Activated B cell treated with CpG ODN at 0.5 μM for 24 hours (primary cell): ENCODE results near the gene CDT1. TPM values are rescaled to one million over a fixed set of nuclear protein-coding genes. Genes with fewer than 3 reads are reported as not detected.
"Not testable (repeated sequence)": the region's sequence is repeated elsewhere in the genome, so short reads cannot be mapped to it uniquely, and the experiment has no call there.

Source experiments
- ATAC-seq: fragments of 200-7000 bp; cut with Tn5 transposase; one replicate; pipeline ENCODE4 v1.10.0; 2021; ENCODE audit warnings: low read depth, mild to moderate bottlenecking, moderate library complexity
- CTCF ChIA-PET: fragments of 350-600 bp; sonication (Branson Sonifier 250); formaldehyde crosslinking; loops from one replicate; lab custom pipeline; 2021; ENCODE audit warnings: antibody characterized with exemption; lab: Charles Lee
- POLR2A ChIA-PET: fragments of 350-600 bp; sonication (Branson Sonifier 250); formaldehyde crosslinking; loops from one replicate; lab custom pipeline; 2021; ENCODE audit warnings: antibody characterized with exemption; lab: Charles Lee
- DNase-seq: peaks from one replicate; pipeline ENCODE4 v3.0.0; 2022
- H3K27ac Mint-ChIP-seq: one replicate; pipeline ENCODE4 v1.8.0; 2020; ENCODE audit warnings: mixed read lengths
- H3K27me3 Mint-ChIP-seq: one replicate; pipeline ENCODE4 v1.8.0; 2021; ENCODE audit warnings: mixed read lengths
- H3K36me3 Mint-ChIP-seq: one replicate; pipeline ENCODE4 v1.8.0; 2021; ENCODE audit warnings: low read depth, mixed read lengths
- H3K4me1 Mint-ChIP-seq: one replicate; pipeline ENCODE4 v1.8.0; 2021; ENCODE audit warnings: mixed read lengths
- H3K4me3 Mint-ChIP-seq: one replicate; pipeline ENCODE4 v1.8.0; 2020; ENCODE audit warnings: mild to moderate bottlenecking, mixed read lengths
- H3K9me3 Mint-ChIP-seq: one replicate; pipeline ENCODE4 v1.8.0; 2020; ENCODE audit warnings: mixed read lengths
- CTCF ChIP-seq: fragments of 200-600 bp; IDR thresholded peaks from one replicate; pipeline ENCODE4 v1.8.0; 2022; ENCODE audit warnings: antibody characterized with exemption, mild to moderate bottlenecking
- intact Hi-C: fragments of 100-400 bp; cut with micrococcal nuclease; formaldehyde crosslinking; loops from one replicate; pipeline ENCODE4 v1.15.1; 2024
- total RNA-seq: library from RNA; stranded (reverse); gene quantifications from 2 replicates; pipeline ENCODE4 v1.2.3, GENCODE V29; 2022

Gene CDT1
- total RNA-seq, 1 donor from 2014 or later: 4.3 TPM

GRCh38 chr16:88771294-88771772, 32.3 kb upstream of the CDT1 start:
- POLR2A ChIA-PET: interaction anchor here (2.5 to 3.4 kb wide), 2 partner anchors 10 to 26 kb away, joined by 14 to 30 read pairs; no protein-coding TSS in a partner anchor
- intact Hi-C loops: no loop called here
- Mint-ChIP-seq H3K27ac (peak overlapping the region; percentile 35), H3K9me3 (no peaks in the 10 kb centered on the region), H3K4me1 (peaks cover 54% of the 10 kb centered on the region), H3K27me3 (no peaks in the 10 kb centered on the region), H3K36me3 (peaks cover under 1% of the 10 kb centered on the region), H3K4me3 (no peak overlapping the region)
- ATAC-seq (no peak), DNase-seq (no peak)
- CTCF ChIA-PET: interaction anchor here (2.6 kb wide), 1 partner anchor 9 kb away, joined by 9 read pairs; no protein-coding TSS in a partner anchor
- TF ChIP-seq CTCF: no peak

GRCh38 chr16:88771781-88772180, 31.8 kb upstream of the CDT1 start:
- not testable (repeated sequence) for H3K36me3 Mint-ChIP-seq, H3K27me3 Mint-ChIP-seq, ATAC-seq, H3K9me3 Mint-ChIP-seq, H3K4me3 Mint-ChIP-seq, DNase-seq, H3K27ac Mint-ChIP-seq
- intact Hi-C loops: loop anchor here (1.0 kb wide), 1 partner anchor 10 kb away; no protein-coding TSS in a partner anchor
- CTCF ChIA-PET: interaction anchor here (2.6 kb wide), 1 partner anchor 8 kb away, joined by 9 read pairs; no protein-coding TSS in a partner anchor
- peaks cover 50% of the 10 kb centered on the region for H3K4me1 Mint-ChIP-seq
- POLR2A ChIA-PET: interaction anchor here (0.7 to 3.4 kb wide), 3 partner anchors 9 to 41 kb away, joined by 4 to 14 read pairs (median 10); no protein-coding TSS in a partner anchor

GRCh38 chr16:88772871-88773811, 30.4 kb upstream of the CDT1 start:
- ChIA-PET POLR2A (interaction anchor here (1.3 to 1.7 kb wide), 2 partner anchors 8 to 27 kb away, joined by 4 to 10 read pairs; no protein-coding TSS in a partner anchor), CTCF (interaction anchor here (0.8 to 1.5 kb wide), 3 partner anchors 17 to 36 kb away, joined by 3 to 5 read pairs (median 4); no protein-coding TSS in a partner anchor)
- no peak for ATAC-seq
- Mint-ChIP-seq H3K4me3 (no peak overlapping the region), H3K27ac (no peak overlapping the region), H3K27me3 (no peaks in the 10 kb centered on the region), H3K4me1 (peaks cover 42% of the 10 kb centered on the region), H3K36me3 (peaks cover 3% of the 10 kb centered on the region), H3K9me3 (no peaks in the 10 kb centered on the region)
- intact Hi-C loops: loop anchor here (1.0 kb wide), 1 partner anchor 8 kb away; no protein-coding TSS in a partner anchor
- no peak for TF ChIP-seq CTCF
- DNase-seq: no peak

GRCh38 chr16:88773812-88774291, 29.7 kb upstream of the CDT1 start:
- intact Hi-C loops: no loop called here
- ChIA-PET POLR2A (interaction anchor here (1.3 kb wide), 1 partner anchor 28 kb away, joined by 4 read pairs; no protein-coding TSS in a partner anchor), CTCF (interaction anchor here (1.2 to 1.5 kb wide), 2 partner anchors 17 to 36 kb away, joined by 3 to 5 read pairs; no protein-coding TSS in a partner anchor)
- Mint-ChIP-seq H3K36me3 (peaks cover 3% of the 10 kb centered on the region), H3K27me3 (no peaks in the 10 kb centered on the region), H3K4me1 (peaks cover 45% of the 10 kb centered on the region), H3K4me3 (no peak overlapping the region), H3K27ac (no peak overlapping the region), H3K9me3 (no peaks in the 10 kb centered on the region)
- TF ChIP-seq CTCF: no peak
- DNase-seq: no peak
- no peak for ATAC-seq

GRCh38 chr16:88774544-88775393, 28.8 kb upstream of the CDT1 start:
- POLR2A ChIA-PET: interaction anchor here (0.7 kb wide), 1 partner anchor 10 kb away, joined by 9 read pairs; no protein-coding TSS in a partner anchor

More at GRCh38 chr16:88774544-88775393, 28.8 kb upstream of the CDT1 start:
- H3K4me3 Mint-ChIP-seq: no peak overlapping the region
- peaks cover 3% of the 10 kb centered on the region for H3K36me3 Mint-ChIP-seq
- no peaks in the 10 kb centered on the region for H3K9me3 Mint-ChIP-seq
- DNase-seq (no peak), ATAC-seq (no peak)
- no peak overlapping the region for H3K27ac Mint-ChIP-seq
- no peaks in the 10 kb centered on the region for H3K27me3 Mint-ChIP-seq
- H3K4me1 Mint-ChIP-seq: peaks cover 43% of the 10 kb centered on the region
- no peak for TF ChIP-seq CTCF
- intact Hi-C loops: no loop called here
- CTCF ChIA-PET: interaction anchor here (1.2 to 1.5 kb wide), 2 partner anchors 18 to 37 kb away, joined by 3 to 5 read pairs; no protein-coding TSS in a partner anchor
